Nephron (organoid): ENCODE measurements around the gene CFAP206.

Experiments used
- H3K27ac Mint-ChIP-seq, 3 experiments: 2 replicates each; pipeline ENCODE4 v1.8.0; 2020; ENCODE audit warnings: mixed read lengths in 3 of 3, mild to moderate bottlenecking in 2 of 3, moderate library complexity in 1 of 3
- H3K27me3 Mint-ChIP-seq: 2 replicates; pipeline ENCODE4 v1.8.0; 2021; ENCODE audit warnings: low read depth, mild to moderate bottlenecking, moderate library complexity, mixed read lengths
- H3K36me3 Mint-ChIP-seq: 2 replicates; pipeline ENCODE4 v1.8.0; 2020; ENCODE audit warnings: low read depth, mixed read lengths
- H3K4me1 Mint-ChIP-seq: 2 replicates; pipeline ENCODE4 v1.8.0; 2020; ENCODE audit warnings: mixed read lengths
- H3K4me3 Mint-ChIP-seq, 3 experiments: 2 replicates each; pipeline ENCODE4 v1.8.0; 2020; ENCODE audit warnings: mild to moderate bottlenecking in 3 of 3, mixed read lengths in 3 of 3, moderate library complexity in 2 of 3
- H3K9me3 Mint-ChIP-seq: 2 replicates; pipeline ENCODE4 v1.8.0; 2020; ENCODE audit warnings: mixed read lengths
- CTCF ChIP-seq, 3 experiments: fragments of 200-600 bp; sonication (generic); IDR thresholded peaks; one replicate each; pipeline ENCODE4 v1.5.0; 2021; ENCODE audit warnings: antibody characterized with exemption in 3 of 3; ENCODE audit not compliant: unreplicated experiment in 3 of 3

CFAP206 gene

GRCh38 chr6:87407901-87408720 lies at the start of gene CFAP206:
Gene CFAP206 (plus strand): TSS chr6:87407972. CDS start chr6:87409840, 1,868 bp downstream.
- H3K27me3 Mint-ChIP-seq, result no peaks in the 10 kb centered on the region
- H3K36me3 Mint-ChIP-seq, result no peaks in the 10 kb centered on the region
- no peaks in the 10 kb centered on the region for H3K4me1 Mint-ChIP-seq
- peak within 1 kb of the TSS; percentile 77 to 94 (median 85) for H3K27ac Mint-ChIP-seq
- H3K9me3 Mint-ChIP-seq, result no peaks in the 10 kb centered on the region
- no peak for TF ChIP-seq CTCF (IDR thresholded peaks at IDR 0.05; ENCODE audit: unreplicated experiment in 3 of 3)
- H3K4me3 Mint-ChIP-seq, result peak within 1 kb of the TSS; percentile 87 to 88 (median 87)

GRCh38 chr6:87364602-87365252 lies 43.0 kb upstream of the CFAP206 start:
- H3K4me3 Mint-ChIP-seq, result no peak overlapping the region
- H3K9me3 Mint-ChIP-seq, result peaks cover 18% of the 10 kb centered on the region
- H3K4me1 Mint-ChIP-seq, result no peaks in the 10 kb centered on the region
- TF ChIP-seq CTCF (IDR thresholded peaks at IDR 0.05; ENCODE audit: unreplicated experiment in 3 of 3), result no peak
- H3K36me3 Mint-ChIP-seq, result peaks cover 43% of the 10 kb centered on the region
- no peaks in the 10 kb centered on the region for H3K27me3 Mint-ChIP-seq
- no peak overlapping the region for H3K27ac Mint-ChIP-seq

- Mint-ChIP-seq H3K9me3 (peaks cover 23% of the 10 kb centered on the region), H3K27ac (no peak overlapping the region), H3K27me3 (no peaks in the 10 kb centered on the region), H3K4me1 (no peaks in the 10 kb centered on the region), H3K36me3 (peaks cover 44% of the 10 kb centered on the region), H3K4me3 (no peak overlapping the region)
- no peak for TF ChIP-seq CTCF (IDR thresholded peaks at IDR 0.05; ENCODE audit: unreplicated experiment in 3 of 3)
These were observed 41.5 kb upstream of the CFAP206 start for GRCh38 chr6:87366072-87366827.

- Mint-ChIP-seq H3K4me3 (no peak overlapping the region), H3K27ac (peak overlapping the region in 1 of 3 experiments; percentile 58), H3K36me3 (peaks cover 46% of the 10 kb centered on the region), H3K9me3 (peaks cover 23% of the 10 kb centered on the region), H3K4me1 (no peaks in the 10 kb centered on the region), H3K27me3 (no peaks in the 10 kb centered on the region)
- TF ChIP-seq CTCF (IDR thresholded peaks at IDR 0.05; ENCODE audit: unreplicated experiment in 3 of 3), result no peak
These were observed 40.9 kb upstream of the CFAP206 start for GRCh38 chr6:87366899-87367298.

GRCh38 chr6:87373377-87373776 lies 34.4 kb upstream of the CFAP206 start:
- no peak overlapping the region for H3K4me3 Mint-ChIP-seq
- H3K27me3 Mint-ChIP-seq, result no peaks in the 10 kb centered on the region
- no peak for TF ChIP-seq CTCF (IDR thresholded peaks at IDR 0.05; ENCODE audit: unreplicated experiment in 3 of 3)
- H3K9me3 Mint-ChIP-seq, result peaks cover 7% of the 10 kb centered on the region
- no peaks in the 10 kb centered on the region for H3K4me1 Mint-ChIP-seq
- no peak overlapping the region for H3K27ac Mint-ChIP-seq
- peaks cover 13% of the 10 kb centered on the region for H3K36me3 Mint-ChIP-seq
